ENCODE measurements around the gene GCSH. TPM values are rescaled to one million over a fixed set of nuclear protein-coding genes. Genes with fewer than 3 reads are reported as not detected.

Gene GCSH
- total RNA-seq, 1 donor from 2014 or later = 23.5 TPM

DNA sequence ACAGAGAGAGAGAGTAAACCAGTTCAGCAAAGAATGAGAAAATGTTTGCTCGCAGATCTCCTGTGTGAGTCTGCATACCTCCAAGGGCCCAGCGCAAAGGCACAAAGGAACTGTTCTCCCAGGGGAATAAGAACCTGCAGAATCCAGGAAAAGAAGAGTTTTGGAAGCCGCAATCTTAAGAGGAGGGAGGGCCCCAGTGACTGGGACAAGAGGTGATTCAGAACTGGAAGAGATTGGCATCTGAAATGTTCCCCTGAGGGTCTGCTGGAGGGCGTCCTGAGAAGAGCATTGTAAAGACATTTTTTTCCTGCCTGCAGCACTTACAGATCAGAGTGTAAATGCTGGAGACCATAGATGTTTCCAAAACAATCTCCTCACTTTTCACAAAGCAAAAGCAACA, 54.5 kb downstream of the GCSH start:
- DNase-seq = no peak

- no peak for DNase-seq
Observed at GRCh38 chr16:81040842-81041241, 55.4 kb downstream of the GCSH start.

- DNase-seq = no peak
Observed at GRCh38 chr16:81040131-81040530, 56.1 kb downstream of the GCSH start.

DNA sequence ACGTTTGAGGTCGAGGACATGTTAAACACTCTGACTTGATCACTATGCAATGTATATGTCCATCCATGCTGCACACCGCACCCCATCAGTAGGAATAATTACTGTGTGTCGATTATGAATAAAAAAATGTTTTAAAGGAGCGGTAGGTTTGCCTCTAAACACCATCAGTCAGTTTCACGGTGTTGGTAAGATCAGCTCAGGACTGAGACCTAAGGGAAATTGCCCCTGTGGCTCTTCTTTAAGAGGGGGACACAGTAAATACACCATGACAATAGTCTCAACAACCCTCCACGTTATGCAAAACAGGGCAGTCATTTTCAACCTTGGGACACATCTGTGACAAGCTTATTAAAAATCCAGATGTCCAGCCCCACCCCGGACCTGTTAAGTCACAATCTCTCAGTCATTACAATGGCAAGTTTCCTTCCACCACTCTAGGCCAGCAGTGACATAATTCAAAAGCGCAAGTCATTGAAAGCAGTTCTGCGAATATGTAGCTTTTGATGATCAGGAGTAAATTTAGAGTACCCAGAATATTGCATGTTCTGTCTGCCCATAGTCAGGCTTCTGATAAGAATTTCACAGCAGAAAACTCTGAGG, 59.3 kb downstream of the GCSH start:
- DNase-seq = no peak

GRCh38 chr16:81035975-81036750, 60.0 kb downstream of the GCSH start:
- no peak for DNase-seq

GRCh38 chr16:81035398-81035974, 60.7 kb downstream of the GCSH start, which contains the start of gene ATMIN:
Gene ATMIN, plus strand, starts transcription at chr16:81035842. Its CDS starts 29 bp downstream, at chr16:81035871.
- peak; percentile 63 for DNase-seq

Small RNA genes within 50 kb of the gene (small RNA-seq; reads per million reads assigned to genes)
- gene AC092718.3 (ENCODE audit: low replicate concordance) = not detected
- gene RNU6-1191P (ENCODE audit: low replicate concordance) = not detected

Other genes starting within 250 kb of the GCSH start
- gene CMC2, start 89.5 kb downstream of the GCSH start, total RNA-seq = 16.6 TPM
- gene CENPN, start 89.2 kb downstream of the GCSH start, total RNA-seq = 14.4 TPM
- gene ATMIN, start 60.6 kb downstream of the GCSH start, total RNA-seq = 25.9 TPM
- gene C16orf46, start 19.2 kb downstream of the GCSH start, total RNA-seq = 0.69 TPM
- gene BCO1, start 142.3 kb upstream of the GCSH start, total RNA-seq = not detected
- 23.4 TPM for gene GAN, start 218.6 kb upstream of the GCSH start, total RNA-seq